Bone marrow (tissue), 2 donors: ENCODE measurements around the gene MON2.
"Not testable (repeated sequence)": the region's sequence is repeated elsewhere in the genome, so short reads cannot be mapped to it uniquely, and the experiment has no call there.

Experiments
- DNase-seq, 2 donors: peaks; one replicate each; lab custom pipeline; 2025; lab: John Stamatoyannopoulos, UW

Gene MON2

DNA sequence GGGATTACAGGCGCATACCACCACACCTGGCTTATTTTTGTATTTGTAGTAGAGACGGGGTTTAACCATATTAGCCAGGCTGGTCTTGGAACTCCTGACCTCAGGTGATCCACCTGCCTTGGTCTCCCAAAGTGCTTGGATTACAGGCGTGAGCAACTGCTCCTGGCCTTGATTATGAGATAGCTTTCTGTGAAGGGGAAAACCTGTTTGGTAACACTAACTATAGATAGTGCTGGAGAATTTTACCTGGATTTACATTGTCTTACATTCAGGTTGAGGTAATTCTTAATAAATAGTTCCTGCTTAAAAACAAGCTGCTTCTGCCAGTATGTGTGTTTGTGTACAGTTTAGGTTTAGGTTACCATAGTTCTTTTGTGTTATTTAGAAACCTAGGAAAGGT, 77.1 kb downstream of the MON2 start:
- DNase-seq = no peak

DNA sequence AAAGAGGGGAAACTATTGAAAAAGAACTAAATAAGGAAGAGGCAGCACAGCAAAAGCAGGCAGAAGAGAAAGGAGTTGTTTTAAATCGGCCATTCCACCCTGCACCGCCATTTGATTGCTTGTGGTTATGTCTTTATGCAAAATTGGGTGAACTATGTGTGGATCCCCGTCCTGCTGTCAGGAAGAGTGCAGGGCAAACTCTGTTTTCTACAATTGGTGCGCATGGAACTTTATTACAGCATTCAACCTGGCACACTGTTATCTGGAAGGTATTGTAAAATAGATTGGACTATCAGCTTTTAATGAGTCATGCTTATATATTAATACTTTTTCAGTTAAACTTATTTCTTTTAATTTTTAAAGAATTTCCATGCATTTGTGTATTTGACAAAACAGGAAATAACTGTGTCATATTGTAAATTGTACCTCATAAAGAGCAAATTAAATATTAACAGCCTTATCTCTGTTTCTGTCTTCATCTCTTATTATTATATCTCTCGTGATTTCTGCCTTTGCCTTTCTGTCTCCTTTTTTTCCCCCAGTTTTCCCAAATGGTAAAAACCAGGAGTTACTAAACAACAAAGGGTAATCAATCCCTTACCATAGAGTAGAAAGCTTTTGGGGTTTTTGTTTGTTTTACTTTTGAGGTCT, 86.4 kb downstream of the MON2 start:
- no peak for DNase-seq

DNA sequence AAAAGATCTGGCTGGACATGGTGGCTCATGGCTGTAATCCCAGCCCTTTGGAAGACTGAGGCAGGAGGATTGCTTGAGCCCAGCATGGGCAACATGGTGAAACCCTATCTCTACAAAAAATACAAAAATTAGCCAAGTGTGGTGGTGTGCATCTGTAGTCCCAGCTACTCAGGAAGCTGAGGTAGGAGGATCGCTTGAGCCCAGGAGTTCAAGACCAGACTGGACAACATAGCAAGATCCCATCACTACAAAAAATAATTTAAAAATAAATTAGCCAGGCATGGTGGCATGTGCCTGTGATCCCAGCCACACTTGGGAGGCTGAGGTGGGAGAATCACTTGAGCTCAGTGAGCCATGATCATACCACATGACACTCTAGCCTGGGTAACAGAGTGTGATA, 92.7 kb downstream of the MON2 start:
- not testable (repeated sequence) for DNase-seq

DNA sequence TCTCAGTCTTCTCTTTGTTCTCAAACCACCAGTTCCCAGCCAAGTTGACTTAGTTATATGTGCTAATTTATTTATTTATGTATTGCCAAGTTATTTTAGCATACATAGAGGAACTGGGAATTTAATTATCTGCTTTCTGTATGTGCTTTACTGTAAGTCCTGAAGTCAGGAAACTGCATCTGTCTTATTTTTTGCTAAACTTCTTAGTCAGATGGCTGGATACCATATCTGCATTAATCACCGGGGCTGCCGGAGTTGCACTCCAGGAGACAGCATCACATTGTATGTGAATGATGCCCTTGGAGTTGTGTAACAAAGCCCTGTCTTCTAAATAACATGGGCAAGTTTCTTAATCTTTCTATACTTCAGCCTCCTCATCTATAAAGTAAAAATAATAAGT, 96.2 kb downstream of the MON2 start:
- DNase-seq = no peak

DNA sequence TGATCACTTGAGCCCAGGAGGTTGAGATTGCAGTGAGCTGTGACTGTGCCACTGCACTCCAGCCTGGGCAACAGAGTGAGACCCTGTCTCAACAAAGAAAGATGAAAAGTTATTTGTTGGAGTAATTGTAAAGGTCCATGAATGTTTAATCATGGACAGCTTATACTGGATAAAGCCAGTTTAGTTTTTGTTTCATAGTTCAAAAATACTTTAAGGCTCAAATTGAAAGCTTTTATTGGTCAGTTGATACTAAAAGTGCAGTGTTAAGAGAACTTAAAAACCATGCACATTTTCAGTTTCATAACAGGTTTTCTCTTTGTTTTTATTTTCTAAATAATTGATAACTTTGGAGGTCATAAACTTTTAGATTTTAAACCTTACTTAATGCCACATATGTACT, 108.4 kb downstream of the MON2 start:
- DNase-seq = no peak

DNA sequence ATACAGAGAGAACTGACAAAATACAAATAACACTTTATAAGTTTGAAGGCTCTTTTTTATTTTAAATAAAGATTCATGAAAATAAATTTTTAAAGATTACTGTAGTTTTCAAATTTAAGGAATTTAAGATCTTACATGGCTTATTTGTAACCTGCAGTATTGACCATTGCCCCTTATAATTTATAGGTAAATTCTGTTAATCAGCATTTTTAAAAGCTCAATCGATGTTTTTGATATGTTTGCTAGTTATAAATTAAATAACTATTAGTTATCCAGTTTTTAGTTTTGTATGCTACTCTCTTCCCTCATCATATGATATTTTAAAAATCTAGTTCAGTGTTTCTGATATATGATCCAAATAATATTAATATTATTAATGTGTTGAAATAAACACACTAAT, 109.9 kb downstream of the MON2 start:
- DNase-seq = no peak

DNA sequence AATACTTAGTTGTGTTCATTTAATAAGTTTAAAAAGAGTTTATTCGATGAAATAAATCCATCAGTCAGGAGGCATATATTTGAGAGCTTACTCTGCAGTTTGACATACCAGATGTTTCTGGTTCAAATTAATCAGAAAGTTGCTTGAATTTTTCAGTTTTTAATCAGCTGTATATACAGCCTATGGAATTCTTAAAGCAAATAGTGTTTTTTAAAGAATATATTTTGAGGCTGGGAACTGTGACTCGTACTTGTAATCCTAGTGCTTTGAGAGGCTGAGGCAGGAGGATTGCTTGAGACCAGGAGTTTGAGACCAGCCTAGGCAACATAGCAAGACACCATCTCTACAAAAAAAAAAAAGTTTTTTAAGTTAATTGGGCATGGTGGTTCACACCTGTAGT, 112.1 kb downstream of the MON2 start:
- DNase-seq = no peak

DNA sequence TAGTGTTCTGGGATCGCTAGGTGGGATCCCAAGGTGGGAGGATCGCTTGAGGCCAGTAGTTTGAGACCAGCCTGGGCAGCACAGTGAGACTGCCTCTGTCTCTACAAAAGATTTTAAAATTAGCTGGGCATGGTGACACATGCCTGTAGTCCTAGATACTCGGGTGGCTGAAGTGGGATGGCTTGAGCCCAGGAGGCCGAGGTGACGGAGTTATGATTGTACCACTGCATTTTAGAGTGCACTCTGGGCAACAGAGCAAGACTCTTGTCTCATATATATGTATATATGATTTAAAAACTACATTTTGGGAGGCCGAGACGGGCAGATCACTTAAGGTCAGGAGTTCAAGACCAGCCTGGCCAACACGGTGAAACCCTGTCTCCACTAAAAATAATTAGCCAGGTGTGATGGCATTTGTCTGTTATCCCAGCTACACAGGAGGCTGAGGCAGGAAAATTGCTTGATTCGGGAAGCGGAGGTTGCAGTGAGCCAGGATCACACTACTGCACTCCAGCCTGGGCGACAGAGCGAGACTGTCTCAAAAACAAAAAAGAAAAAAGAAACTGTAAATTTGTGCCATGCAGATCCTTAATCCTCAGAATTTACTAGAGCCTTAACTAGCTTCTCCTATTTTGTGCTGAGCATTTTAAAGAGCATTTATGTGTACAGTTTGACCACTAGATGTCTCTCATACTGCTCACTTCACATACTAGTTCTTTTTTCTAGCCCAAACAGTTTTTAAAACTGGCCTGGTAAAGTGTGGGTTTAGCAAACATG, 114.8 kb downstream of the MON2 start:
- DNase-seq = peak in 1 of 2 donors; percentile 14

DNA sequence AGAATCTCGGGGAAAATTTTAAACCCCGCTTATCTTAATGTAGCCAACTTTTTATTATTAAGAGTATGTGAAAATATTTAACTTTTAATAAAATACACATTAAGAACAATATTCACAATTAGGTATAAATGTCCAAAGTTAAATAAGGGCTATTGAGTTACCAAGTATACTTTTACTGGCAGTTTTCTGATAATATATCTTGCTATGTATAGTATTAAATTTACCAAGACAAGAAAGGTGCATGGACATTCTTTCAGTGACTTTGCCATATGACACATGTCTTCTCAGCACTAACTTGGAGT, 115.4 kb downstream of the MON2 start:
- no peak for DNase-seq

DNA sequence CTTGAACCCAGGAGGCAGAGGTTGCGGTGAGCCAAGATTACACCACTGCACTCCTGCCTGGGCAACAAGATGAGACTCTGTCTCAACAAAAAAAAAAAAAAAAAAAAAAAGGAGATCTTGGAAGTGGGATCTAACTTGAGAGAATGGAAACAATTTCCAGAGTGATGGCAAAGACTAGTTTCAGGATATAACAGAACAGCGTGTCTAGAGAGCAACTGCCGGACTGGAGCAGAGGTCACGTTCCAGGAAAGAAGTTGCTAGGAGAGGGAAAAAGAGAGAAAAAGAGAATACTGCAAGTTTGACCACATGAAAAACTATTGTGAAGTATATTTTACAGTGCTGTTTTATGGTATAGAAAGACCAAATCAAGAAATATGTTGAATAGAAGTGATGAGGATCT, 118.0 kb downstream of the MON2 start:
- no peak for DNase-seq

DNA sequence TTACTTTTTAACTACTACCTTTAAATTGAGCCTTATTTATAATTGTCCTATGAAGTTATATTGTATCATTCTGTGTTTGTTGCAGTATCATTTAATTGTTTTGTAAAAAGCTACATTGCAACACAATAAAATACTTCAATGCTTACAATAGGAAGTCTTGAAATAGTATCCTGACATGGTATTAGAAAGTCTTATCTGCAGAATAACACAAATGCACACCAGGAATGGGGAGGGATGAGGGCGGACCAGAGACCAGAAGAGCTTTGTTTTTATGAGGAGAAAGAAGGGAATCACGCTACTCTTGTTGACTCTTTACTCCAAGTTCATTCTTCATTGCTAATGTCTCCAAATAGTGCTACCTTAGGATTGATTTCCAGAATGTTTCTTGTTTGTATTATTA, 120.2 kb downstream of the MON2 start:
- DNase-seq = no peak

DNA sequence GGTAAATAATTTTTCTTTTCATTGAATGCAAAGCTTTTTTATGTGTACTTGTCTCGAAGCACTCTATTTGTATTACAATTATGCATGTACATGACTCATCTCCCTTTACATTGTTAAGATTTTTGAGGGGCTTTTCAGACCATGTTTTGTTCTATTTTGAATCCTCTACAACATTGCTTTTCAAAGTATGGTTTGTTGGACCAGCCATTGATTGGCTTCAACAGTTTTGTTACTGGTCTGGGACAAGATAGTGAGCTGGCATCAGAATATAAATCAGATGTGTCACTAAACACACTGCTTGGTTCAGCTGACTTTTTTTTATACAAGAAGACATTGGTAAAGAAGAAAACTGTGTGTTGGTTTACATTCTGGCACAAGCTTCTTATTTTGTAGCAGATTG, 122.3 kb downstream of the MON2 start:
- DNase-seq = no peak

DNA sequence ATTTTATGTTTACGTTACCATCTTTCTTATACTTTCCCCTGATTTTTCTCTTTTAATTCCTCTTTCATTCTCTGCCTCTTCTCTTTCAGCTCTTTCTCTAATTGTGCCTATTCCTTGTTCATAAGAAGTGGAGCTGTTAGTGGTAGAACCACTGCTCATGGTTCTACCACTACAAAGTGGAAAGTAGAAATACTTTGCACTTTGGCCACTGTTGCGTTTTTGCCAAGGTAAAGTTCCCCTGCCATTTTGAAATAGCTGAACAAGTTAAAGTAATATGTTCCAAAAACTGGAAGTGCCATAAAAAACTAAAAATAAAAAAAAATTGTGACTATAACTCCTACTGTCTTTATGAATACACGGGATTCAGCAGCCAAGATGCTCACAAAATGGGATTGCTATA, 130.6 kb downstream of the MON2 start:
- DNase-seq = no peak

DNA sequence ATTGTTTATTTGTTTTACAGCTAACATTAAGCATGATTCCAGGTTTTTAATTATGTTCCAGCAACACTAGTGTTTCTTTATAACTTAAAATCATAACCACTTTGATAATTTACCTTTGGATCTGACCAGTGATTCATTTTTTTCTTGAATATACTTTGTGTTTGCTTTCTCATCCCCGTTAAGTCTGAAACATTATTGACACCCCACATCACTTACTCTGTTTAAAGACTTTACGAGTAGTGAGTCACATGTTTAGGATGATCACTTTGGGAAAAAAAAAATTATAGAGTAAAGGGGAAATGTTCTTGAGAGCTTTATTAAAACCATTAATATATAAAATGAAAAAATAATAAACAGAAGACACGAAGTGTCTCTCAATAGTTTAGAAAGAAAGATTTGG, 132.2 kb downstream of the MON2 start:
- DNase-seq = no peak

DNA sequence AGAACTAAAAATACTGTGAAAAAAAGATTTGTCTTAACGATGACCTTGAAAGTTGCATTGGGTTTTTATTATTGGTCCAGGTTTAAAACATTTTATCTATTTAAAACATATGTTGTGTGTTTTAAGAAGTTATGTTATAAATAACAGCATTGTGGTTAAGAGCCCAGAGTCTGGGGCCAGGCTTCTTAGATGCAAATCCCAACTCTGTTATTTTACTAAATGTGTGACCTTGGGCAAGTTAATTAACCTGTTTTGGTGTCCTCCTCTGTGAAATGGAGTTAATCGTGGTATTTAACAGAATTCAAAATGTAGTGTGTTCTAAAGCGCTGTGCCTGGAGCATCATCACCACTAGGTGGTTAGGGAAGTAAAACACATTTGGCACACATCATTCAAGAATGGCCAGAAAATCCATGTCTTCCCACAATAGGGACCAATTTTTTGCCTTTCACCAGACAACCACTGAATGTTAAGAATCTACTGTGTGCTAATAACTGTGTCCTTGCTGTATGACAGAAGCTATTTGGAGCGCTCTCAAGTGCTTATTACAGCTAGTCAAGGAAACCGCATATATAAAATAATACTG, 133.3 kb downstream of the MON2 start:
- no peak for DNase-seq

DNA sequence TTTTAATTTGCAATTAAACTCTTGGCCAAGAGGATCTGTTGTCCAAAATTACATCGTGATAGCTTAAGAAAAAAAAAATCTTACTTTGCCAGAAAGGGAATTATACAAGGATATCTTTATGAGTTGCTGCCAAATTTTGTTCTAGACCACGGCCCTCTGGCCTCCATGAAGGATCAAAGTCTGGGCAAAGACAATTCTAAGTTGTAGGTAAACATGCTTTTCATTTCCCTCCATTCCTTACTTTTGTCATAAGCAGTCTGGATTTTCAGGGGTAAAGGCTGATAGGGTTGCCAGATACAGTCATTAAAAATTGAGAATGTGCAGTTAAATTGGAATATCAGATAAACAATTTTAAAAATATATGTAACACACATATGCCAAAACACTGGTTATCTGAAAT, 135.1 kb downstream of the MON2 start:
- DNase-seq = no peak

DNA sequence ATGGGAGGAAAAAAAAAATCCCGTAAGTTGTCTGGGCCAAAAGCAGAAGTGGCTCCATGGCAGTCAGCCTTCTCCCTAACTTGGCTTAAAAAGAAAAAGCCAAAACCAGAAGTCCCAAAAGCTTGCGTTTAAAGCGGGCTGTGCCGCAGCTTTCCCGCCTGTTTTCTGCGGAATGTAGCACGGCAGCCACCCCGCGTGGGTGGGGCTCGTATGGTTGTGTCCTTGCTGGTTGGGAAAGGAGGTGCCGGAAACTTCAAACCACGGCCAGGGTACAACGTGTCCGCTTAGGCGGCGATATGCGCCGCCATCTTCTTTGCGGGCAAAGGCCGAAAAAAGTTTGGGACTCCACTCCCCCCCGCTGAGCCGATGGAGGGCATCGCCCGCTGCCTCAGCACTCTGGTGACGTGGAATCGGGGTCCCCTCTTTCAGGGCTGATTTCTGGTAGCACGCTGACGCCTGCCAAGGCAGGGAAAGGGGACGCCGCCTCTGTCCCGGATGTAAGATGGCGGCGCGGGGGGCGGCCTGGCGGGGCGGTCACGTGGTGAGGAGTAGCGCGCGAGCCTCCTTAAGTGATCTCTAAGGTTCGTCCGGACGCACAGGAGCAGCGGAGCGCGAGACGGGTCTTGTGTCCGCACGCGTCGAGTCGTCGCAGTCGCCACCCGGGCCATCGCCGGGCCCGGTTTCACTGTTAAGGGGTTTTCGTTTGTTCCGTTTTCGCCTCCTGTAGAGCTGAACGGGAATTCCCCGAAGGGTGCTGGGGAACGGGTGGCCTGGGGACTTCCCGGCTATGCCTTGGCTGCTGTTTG, 135.8 kb downstream of the MON2 start:
- peak; percentile 74 to 98 for DNase-seq

DNA sequence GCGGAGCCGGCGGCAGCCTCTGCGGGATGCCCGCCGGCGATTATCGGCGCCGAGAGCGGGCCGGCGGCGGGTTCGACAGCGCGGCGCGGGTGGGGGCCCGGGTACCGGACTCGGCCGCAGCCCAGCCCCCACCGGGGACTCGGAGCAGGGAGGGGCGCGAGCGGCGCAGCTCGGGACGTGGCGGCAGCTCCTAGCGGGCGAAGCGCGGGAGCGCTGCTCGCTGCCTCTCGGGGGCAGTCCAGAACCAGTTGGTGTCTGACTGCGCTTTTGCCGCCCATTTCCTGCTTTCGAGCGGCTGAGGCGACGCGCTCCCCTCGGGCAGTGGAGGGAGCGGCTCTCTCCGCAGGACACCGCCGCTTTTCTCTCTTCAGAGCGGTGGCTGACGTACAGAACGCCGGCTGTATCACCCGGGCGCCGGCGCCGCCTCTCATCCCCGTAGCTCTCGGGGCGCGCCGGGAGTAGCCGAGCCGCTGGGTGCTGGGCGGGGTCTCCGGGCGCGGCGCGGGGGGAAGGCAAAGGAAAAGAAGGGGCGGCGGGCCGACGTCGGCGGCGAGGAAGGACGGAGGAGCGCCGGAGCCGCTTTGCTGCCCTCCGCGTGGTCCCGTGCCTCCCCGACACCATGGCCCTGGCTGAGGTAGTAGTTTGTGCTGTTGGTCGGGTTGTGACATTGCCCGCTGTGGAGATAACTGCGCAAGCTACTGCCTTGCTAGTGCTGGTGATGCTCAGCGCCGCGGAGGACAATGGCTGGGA, 136.6 kb downstream of the MON2 start:
- DNase-seq = peak; percentile 70 to 86

DNA sequence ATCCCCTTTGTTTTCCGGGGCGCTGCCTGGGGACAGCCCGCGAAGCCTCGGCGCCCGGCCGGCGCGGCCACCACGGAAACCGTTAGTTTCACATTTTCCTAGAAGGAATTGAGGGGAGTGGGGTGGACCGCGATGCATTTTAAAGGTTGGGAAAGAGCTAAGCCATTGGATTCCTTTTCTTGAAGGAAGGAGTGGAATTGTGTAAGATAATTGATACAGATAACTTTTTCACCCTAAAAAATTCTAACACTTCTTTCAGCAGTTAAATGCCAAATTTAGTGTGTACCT, 137.1 kb downstream of the MON2 start:
- DNase-seq = no peak

DNA sequence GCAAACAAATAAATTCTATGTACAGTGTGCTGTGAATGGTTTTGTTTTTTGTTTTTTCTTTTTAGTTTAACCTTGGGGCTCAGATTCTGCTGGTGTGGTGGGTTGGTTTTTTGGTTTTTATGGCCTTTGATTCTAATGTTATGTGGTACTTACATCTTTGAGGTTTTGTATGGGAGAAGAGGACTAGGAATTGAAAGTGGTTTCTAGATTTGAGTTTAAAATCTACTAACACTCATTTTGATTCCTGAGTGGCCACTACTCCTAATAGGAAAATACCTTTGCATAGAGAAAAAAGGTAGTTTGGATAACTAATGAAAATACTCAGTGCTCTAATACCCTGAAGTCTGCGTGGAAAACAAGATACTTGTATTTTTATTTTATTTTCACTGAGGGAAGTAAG, 137.7 kb downstream of the MON2 start:
- DNase-seq = no peak

DNA sequence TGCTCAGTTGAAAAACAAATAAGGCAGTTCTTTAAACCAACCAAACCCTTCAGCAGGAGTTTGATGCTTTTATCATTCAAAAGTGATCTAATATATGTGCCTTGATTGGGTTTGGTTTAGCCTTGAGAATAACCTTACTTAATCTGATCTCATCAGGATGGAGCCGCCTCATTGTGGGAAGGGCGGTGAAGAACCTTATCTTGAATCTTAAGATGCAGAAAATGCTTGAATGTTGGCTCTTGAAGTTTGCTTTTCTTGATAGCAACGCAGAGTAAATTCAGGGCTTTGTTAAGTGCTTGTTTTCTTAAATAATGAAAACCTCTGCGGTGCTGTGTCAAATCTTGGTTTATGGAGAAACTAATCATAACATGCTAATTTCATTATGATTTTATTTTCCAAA, 138.2 kb downstream of the MON2 start:
- DNase-seq = no peak

DNA sequence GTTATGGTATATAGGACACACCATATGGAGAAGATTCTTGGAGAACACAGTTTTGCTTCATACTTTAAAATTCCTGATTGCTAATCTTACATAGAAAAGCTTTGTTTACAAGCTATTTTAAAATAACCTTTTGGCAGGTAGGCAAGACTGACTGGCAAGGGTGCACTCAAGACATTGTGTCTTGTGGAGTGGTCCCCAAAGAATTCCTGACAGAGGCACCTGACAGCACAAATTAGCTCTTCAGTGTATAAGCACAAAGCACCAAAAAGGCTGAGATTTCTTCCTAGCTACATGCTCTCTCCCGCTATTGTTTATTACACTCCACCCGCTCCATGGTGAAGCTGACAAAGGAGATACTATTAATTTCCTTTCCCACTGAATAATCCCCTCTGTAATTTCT, 139.4 kb downstream of the MON2 start:
- DNase-seq = no peak
